Activated CD8-positive, alpha-beta memory T cell treated with anti-CD3 and anti-CD28 coated beads for 48 hours (primary cell): ENCODE measurements around the gene F8A3.
"Not testable (repeated sequence)": the region's sequence is repeated elsewhere in the genome, so short reads cannot be mapped to it uniquely, and the experiment has no call there.

Source experiments
- DNase-seq, 3 experiments: peaks; one replicate each; pipeline ENCODE4 v3.0.0-alpha.2; 2020; ENCODE audit warnings: low read depth in 2 of 3, low spot score in 2 of 3

Gene F8A3

DNA sequence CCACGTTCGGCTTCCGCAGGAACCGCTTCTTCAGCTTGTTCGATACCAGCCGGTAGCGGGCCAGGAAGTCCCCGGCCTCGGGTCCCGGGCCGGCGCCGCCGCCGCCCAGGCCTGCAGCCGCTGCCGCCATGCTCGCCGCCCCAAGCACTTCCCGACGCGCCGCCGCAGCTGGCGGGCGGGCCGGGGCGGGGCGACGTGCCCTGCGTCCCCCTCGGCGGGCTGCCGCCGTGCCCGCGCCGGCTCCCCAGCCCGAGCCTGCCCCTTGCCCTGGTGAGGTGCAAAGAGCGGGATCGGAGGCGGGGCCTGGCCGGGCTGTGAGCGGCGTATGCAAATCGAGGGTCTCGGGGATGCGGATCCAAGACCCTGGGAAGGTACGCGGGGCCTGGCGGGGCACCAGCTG is at the start of gene F8A3:
TSS of gene F8A3 (minus strand) at position 150 of the 400 bp plus-strand sequence. CDS start at position 130, 20 bp downstream.
- DNase-seq, result not testable (repeated sequence)

DNA sequence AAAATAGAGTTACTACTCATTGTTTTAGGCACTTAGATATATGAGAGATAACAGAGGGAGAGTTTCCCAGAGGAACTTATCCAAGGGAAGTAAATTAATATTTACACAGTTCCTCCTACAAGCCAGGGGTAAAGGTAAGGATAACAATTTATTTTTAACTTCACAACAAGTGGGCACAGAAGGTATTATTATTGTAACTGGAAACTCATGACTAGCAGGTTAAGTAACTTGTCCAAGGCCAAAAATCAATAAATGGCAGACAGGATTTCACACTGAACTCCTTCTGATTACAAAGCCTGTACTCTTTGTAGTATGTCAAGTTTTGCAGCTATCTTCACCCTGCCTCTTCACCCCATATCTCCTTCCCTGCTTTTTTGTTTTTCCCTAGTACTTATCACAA is 46.9 kb upstream of the F8A3 start:
- no peak for DNase-seq

GRCh38 chrX:155495134-155495533 is 36.7 kb upstream of the F8A3 start:
- DNase-seq, result not testable (repeated sequence)

DNA sequence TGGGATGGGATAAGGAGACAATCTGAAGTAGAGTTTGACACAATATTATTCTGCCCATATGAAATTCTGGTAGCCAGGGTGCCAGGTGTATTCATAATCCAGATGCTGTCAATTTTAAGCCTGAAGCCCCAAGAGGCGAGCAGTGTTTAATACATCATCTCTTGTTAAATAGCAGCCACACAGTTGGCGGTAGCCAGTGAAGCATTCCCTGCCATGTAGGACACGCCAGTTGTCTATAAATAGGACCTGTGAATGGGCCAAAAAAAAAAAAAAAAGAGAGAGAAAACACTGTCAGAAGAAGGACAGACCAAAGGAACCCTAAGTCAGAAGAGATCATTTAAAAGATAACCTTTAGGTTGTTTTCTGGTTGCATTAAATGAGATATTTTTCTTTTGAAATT is 33.0 kb upstream of the F8A3 start:
- DNase-seq, result not testable (repeated sequence)

GRCh38 chrX:155477136-155477535 is 18.7 kb upstream of the F8A3 start:
- DNase-seq, result not testable (repeated sequence)

- DNase-seq, result not testable (repeated sequence)
These were observed 8.0 kb upstream of the F8A3 start for GRCh38 chrX:155466269-155466938.

DNA sequence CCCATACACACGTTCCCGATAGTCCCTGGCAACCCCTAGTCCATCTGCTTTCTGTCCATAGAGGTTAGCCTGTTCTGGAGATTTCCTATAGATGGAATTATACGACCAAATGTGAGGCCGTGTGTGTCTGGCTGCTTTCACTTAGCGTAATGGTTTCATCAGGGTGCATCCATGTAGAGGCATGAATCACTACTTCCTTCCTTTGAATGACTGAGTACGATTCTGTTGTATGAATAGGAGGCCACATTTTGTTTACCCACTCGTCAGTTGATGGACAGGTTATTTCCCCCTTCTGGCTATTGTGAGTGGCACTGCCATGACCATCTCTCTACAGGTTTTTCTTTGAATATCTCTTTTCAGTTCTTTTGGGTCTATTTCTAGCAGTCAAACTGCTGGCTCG is 2.1 kb upstream of the F8A3 start:
- DNase-seq, result not testable (repeated sequence)

GRCh38 chrX:155457761-155458447 is 516 bp downstream of the F8A3 start:
- DNase-seq, result not testable (repeated sequence)

DNA sequence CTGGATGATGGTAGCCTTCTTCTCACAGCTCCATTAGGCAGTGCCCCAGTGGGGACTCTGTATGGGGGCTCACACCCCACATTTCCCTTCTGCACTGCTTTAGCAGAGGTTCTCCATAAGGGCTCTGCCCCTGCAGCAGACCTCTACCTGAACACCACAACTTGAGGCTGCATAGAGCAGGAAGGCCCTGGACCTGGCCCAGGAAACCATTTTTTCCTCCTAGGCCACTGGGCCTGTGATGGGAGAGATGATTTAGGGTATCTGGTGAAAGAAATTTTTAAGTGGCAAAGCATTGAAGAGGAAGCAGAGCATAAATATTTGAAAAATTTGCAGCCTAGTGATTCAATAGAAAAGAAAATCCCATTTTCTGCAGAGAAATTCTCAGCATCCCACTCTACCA is 17.3 kb downstream of the F8A3 start:
- DNase-seq, result no peak

DNA sequence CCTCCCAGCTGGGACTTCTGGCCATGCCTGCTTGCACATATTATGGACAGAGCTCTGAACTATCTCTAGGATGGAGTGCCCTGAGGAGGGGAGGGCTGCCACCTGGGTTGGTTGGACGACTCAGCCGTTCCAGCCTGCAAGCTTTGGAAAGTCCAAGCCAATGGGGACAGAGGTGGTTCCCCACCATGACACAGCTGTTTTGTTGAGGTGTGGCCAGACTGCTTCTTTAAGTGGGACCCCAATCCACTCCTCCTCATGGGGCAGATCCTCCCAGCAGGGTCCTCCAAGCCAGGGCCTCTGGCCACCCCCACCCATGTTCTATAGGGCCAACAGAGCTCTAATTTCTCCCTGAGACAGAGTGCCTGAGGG is 22.7 kb downstream of the F8A3 start:
- DNase-seq, result no peak

DNA sequence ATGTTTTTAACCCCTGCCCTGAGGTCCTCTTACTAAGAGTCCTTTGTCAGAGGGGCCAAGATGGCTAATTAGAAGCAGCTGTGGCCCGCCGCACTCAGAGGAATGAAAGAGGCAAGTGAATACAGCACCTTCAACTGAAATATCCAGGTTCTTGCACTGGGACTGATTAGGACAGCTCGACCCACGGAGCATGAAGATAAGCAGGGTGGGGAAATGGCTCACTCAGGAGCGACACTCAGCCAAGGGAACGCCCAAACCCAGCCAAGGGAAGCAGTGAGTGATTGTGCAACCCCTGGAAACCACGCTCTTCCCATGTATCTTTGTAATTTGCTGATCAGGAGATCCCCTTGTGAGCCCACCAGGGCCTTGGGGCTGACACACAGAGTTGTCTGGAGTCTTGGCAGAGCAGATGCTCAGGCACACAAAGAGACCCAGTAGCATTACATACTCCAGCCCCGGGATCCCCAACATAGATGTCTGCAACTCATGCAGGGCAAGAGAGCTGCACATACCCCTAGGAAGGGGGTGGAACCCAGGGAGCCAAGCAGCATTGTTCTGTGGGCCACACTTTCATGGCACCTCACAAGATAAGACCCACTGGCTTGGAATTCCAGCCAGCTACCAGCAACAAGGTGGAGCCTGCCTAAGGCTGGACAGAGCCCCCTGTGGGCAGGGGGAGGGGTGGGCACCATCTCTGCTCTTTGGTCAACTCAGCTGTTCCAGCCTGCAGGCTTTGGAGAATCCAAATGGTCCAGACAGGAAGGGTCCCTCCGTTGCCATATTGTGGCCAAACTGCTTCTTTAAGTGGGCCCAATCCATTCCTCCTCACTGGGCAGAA is 23.3 kb downstream of the F8A3 start:
- DNase-seq, result no peak

DNA sequence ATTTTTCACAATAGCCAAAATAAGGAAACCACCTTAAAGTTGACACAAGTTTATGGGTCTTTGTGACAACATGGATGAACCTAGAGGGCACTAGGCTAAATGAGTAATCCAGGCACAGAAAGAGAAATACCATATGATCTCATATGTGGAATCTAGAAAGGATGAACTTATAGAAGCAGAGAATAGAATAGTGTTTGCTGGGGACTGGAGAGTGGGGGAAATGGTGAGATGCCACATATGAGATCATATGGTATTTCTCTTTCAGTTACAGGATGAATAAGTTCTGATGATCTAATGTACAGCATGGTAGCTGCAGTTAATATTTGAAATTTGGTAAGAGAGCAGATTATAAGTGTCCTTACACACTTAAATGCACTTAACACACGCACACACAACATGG is 40.7 kb downstream of the F8A3 start:
- no peak for DNase-seq
